Limb (tissue), 2 donors: Measurements from ENCODE around the gene TRAPPC14.

ENCODE experiments used
- DNase-seq, 2 donors: peaks; one replicate each; pipeline ENCODE4 v3.0.0-alpha.2; 2016; ENCODE audit errors: extremely low spot score in 2 of 2

Gene TRAPPC14

GRCh38 chr7:100173806-100174495 lies 15.4 kb upstream of the TRAPPC14 start:
- no peak for DNase-seq

- no peak for DNase-seq
Observed at GRCh38 chr7:100171840-100172239, 13.3 kb upstream of the TRAPPC14 start.

- peak in 1 of 2 donors; percentile 55 for DNase-seq
Observed at GRCh38 chr7:100171087-100171681, 12.7 kb upstream of the TRAPPC14 start.

GRCh38 chr7:100170101-100170897 lies 11.8 kb upstream of the TRAPPC14 start:
- no peak for DNase-seq

GRCh38 chr7:100169147-100169850 lies 10.8 kb upstream of the TRAPPC14 start:
- DNase-seq: no peak

- peak in 1 of 2 donors; percentile 61 for DNase-seq
Observed at GRCh38 chr7:100167912-100168323, 9.4 kb upstream of the TRAPPC14 start.

GRCh38 chr7:100166970-100167911 lies 8.7 kb upstream of the TRAPPC14 start:
- no peak for DNase-seq

GRCh38 chr7:100166317-100166940 lies 7.9 kb upstream of the TRAPPC14 start:
- no peak for DNase-seq

- DNase-seq: no peak
Observed at GRCh38 chr7:100163871-100164270, 5.3 kb upstream of the TRAPPC14 start.

GRCh38 chr7:100163006-100163531 lies 4.5 kb upstream of the TRAPPC14 start:
- no peak for DNase-seq

GRCh38 chr7:100160067-100160466 lies 1.5 kb upstream of the TRAPPC14 start:
- no peak for DNase-seq

GRCh38 chr7:100159099-100159623 lies 638 bp upstream of the TRAPPC14 start:
- DNase-seq: no peak

- no peak for DNase-seq
Observed at GRCh38 chr7:100157334-100158228, 942 bp downstream of the TRAPPC14 start.

- no peak for DNase-seq
Observed at GRCh38 chr7:100157069-100157333, 1.5 kb downstream of the TRAPPC14 start.

- DNase-seq: no peak
Observed at GRCh38 chr7:100156331-100157068, 2.0 kb downstream of the TRAPPC14 start.

GRCh38 chr7:100155553-100156317 lies 2.8 kb downstream of the TRAPPC14 start:
- DNase-seq: no peak

- no peak for DNase-seq
Observed at GRCh38 chr7:100154651-100155491, 3.7 kb downstream of the TRAPPC14 start.
